OCI-LY1 (cell line): ENCODE results near the gene STPG4.

ENCODE experiments used
- H2AFZ ChIP-seq: fragments of 200-600 bp; sonication (generic), shearing (Covaris generic); 2 replicates; pipeline ENCODE4 v1.6.0; 2014; ENCODE audit warnings: antibody characterized with exemption, mild to moderate bottlenecking, low read length
- H3F3A ChIP-seq: fragments of 200-600 bp; sonication (generic), shearing (Covaris generic); 2 replicates; pipeline ENCODE4 v1.6.0; 2014; ENCODE audit warnings: mild to moderate bottlenecking, antibody characterized with exemption, low read length, moderate library complexity; ENCODE audit not compliant: insufficient read depth
- H3K27ac ChIP-seq: fragments of 200-600 bp; sonication (generic); 2 replicates; pipeline ENCODE4 v1.5.1; 2014; ENCODE audit warnings: low read length, mixed run types, mild to moderate bottlenecking, low read depth; ENCODE audit not compliant: poor library complexity, severe bottlenecking
- H3K27me3 ChIP-seq: fragments of 200-600 bp; sonication (generic); 2 replicates; pipeline ENCODE4 v1.6.0; 2014; ENCODE audit warnings: antibody characterized with exemption, mild to moderate bottlenecking, low read length, moderate library complexity; ENCODE audit not compliant: insufficient read depth
- H3K36me3 ChIP-seq: fragments of 200-600 bp; sonication (generic); 2 replicates; pipeline ENCODE4 v1.6.1; 2014; ENCODE audit warnings: mild to moderate bottlenecking, antibody characterized with exemption, low read length, moderate library complexity, mixed read lengths; ENCODE audit not compliant: insufficient read depth
- H3K4me1 ChIP-seq: fragments of 200-600 bp; sonication (generic); 2 replicates; pipeline ENCODE4 v1.5.1; 2014; ENCODE audit warnings: mild to moderate bottlenecking, low read length, moderate library complexity; ENCODE audit not compliant: insufficient read depth, severe bottlenecking
- H3K4me2 ChIP-seq: fragments of 200-600 bp; sonication (generic), shearing (Covaris generic); 2 replicates; pipeline ENCODE4 v1.6.1; 2014; ENCODE audit warnings: low read length
- H3K4me3 ChIP-seq: fragments of 200-600 bp; sonication (generic); 2 replicates; pipeline ENCODE4 v1.5.1; 2014; ENCODE audit warnings: low read length, low read depth, mild to moderate bottlenecking, mixed read lengths; ENCODE audit not compliant: poor library complexity, severe bottlenecking
- H3K79me2 ChIP-seq: fragments of 200-600 bp; shearing (Covaris generic); 2 replicates; pipeline ENCODE4 v1.6.1; 2016; ENCODE audit warnings: mixed run types, low read length, mixed read lengths; ENCODE audit not compliant: insufficient read depth
- H3K9ac ChIP-seq: fragments of 200-600 bp; sonication (generic), shearing (Covaris generic); 2 replicates; pipeline ENCODE4 v1.6.1; 2014; ENCODE audit warnings: mild to moderate bottlenecking, low read length, mixed read lengths
- H3K9me2 ChIP-seq: fragments of 200-600 bp; sonication (generic), shearing (Covaris generic); 2 replicates; pipeline ENCODE4 v1.6.1; 2014; ENCODE audit warnings: low read depth, mild to moderate bottlenecking, low read length, mixed read lengths
- H3K9me3 ChIP-seq: fragments of 200-600 bp; shearing (Covaris generic); 2 replicates; pipeline ENCODE4 v1.6.1; 2014; ENCODE audit warnings: low read length, mixed read lengths
- H4K20me1 ChIP-seq: fragments of 200-600 bp; sonication (generic), shearing (Covaris generic); 2 replicates; pipeline ENCODE4 v1.6.0; 2016; ENCODE audit warnings: mild to moderate bottlenecking, low read length; ENCODE audit not compliant: insufficient read depth
- EZH2 ChIP-seq: fragments of 200-600 bp; sonication (generic), shearing (Covaris generic); IDR thresholded peaks from 2 replicates; pipeline ENCODE4 v1.8.0; 2017; ENCODE audit warnings: borderline replicate concordance, mixed run types, mild to moderate bottlenecking, antibody characterized with exemption, low read length, moderate library complexity, mixed read lengths
- TF ChIP-seq, protein P1 (sequence below): fragments of 200-600 bp; sonication (generic), shearing (Covaris generic); IDR thresholded peaks from 2 replicates; pipeline ENCODE4 v1.5.1; 2017; ENCODE audit warnings: mild to moderate bottlenecking, antibody characterized with exemption, low read length, moderate library complexity, mixed read lengths

Gene STPG4

DNA sequence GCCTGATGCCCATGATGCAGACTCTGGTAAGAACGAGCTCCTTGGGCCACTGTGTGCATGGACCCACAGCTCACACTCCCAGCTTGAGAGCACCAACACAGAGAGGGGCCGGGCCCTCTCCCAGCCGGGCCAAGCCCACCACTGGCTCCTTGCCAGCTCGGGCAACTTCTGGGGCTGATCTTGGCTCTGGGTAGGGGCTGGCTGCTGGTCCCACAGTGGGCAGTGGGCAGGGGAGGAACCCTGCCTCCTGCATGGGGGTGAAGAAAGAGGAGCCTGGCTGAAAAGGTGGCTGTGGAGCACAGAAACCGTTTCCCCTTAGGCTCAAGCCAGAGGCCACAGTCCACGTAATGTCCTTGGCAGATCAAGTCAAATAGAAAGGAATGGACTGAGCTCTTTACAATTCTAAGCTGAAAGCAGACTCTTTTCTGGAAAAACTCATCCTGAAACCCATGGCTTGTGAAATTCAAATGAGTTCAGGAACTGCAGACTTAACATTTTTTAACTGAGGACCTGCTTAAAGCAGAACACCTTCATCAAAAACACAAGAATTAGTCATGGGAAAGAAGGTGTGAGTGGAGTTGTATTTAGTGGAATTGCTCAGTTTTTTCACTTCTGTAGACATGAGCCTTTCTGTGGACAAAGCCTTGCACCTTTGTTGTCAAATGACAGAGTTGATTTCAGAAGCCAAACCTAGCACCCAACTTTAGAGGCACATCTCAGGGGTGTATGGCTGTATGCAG, 104.9 kb downstream of the STPG4 start:
- Histone ChIP-seq H3K27me3 (no peaks in the 10 kb centered on the region), H3F3A (no peaks in the 10 kb centered on the region), H3K9me3 (no peaks in the 10 kb centered on the region), H3K9me2 (no peaks in the 10 kb centered on the region), H3K4me2 (no peak overlapping the region), H3K4me1 (no peaks in the 10 kb centered on the region), H3K4me3 (no peak overlapping the region), H3K27ac (no peak overlapping the region), H3K79me2 (no peaks in the 10 kb centered on the region), H3K9ac (no peak overlapping the region), H3K36me3 (peaks cover 89% of the 10 kb centered on the region), H2AFZ (no peak overlapping the region), H4K20me1 (no peaks in the 10 kb centered on the region)
- TF ChIP-seq, protein P1, sequence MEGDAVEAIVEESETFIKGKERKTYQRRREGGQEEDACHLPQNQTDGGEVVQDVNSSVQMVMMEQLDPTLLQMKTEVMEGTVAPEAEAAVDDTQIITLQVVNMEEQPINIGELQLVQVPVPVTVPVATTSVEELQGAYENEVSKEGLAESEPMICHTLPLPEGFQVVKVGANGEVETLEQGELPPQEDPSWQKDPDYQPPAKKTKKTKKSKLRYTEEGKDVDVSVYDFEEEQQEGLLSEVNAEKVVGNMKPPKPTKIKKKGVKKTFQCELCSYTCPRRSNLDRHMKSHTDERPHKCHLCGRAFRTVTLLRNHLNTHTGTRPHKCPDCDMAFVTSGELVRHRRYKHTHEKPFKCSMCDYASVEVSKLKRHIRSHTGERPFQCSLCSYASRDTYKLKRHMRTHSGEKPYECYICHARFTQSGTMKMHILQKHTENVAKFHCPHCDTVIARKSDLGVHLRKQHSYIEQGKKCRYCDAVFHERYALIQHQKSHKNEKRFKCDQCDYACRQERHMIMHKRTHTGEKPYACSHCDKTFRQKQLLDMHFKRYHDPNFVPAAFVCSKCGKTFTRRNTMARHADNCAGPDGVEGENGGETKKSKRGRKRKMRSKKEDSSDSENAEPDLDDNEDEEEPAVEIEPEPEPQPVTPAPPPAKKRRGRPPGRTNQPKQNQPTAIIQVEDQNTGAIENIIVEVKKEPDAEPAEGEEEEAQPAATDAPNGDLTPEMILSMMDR: no peak
- TF ChIP-seq EZH2: no peak

DNA sequence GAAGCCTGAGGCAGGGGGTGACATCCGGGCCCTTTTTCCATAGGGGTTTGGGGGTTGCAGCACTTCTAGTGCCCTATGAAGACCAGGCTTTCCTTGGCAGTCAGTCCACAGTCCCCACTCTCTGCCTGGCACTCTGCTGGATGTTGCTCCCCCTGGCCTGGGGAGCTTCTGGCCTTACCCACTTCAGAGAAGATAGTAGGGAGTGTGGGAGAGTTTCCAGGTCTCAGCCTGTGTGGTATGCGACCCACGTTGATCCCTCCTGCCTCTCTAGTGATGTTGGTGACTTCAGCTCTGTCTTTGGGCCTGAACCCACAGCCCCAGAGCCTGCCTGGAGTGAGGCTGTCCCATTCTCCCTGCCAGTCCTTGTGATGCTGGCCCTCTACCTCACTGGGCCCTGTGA, 105.6 kb downstream of the STPG4 start:
- H3K9me2 ChIP-seq: no peaks in the 10 kb centered on the region
- no peak for TF ChIP-seq EZH2
- TF ChIP-seq, protein P1: no peak
- no peaks in the 10 kb centered on the region for H4K20me1 ChIP-seq
- H3K27ac ChIP-seq: no peak overlapping the region
- H3K4me3 ChIP-seq: no peak overlapping the region
- H3K4me1 ChIP-seq: no peaks in the 10 kb centered on the region
- no peak overlapping the region for H3K9ac ChIP-seq
- H2AFZ ChIP-seq: no peak overlapping the region
- H3K36me3 ChIP-seq: peaks cover 95% of the 10 kb centered on the region
- H3K79me2 ChIP-seq: no peaks in the 10 kb centered on the region
- H3K9me3 ChIP-seq: no peaks in the 10 kb centered on the region
- H3F3A ChIP-seq: no peaks in the 10 kb centered on the region
- H3K27me3 ChIP-seq: no peaks in the 10 kb centered on the region
- H3K4me2 ChIP-seq: no peak overlapping the region

DNA sequence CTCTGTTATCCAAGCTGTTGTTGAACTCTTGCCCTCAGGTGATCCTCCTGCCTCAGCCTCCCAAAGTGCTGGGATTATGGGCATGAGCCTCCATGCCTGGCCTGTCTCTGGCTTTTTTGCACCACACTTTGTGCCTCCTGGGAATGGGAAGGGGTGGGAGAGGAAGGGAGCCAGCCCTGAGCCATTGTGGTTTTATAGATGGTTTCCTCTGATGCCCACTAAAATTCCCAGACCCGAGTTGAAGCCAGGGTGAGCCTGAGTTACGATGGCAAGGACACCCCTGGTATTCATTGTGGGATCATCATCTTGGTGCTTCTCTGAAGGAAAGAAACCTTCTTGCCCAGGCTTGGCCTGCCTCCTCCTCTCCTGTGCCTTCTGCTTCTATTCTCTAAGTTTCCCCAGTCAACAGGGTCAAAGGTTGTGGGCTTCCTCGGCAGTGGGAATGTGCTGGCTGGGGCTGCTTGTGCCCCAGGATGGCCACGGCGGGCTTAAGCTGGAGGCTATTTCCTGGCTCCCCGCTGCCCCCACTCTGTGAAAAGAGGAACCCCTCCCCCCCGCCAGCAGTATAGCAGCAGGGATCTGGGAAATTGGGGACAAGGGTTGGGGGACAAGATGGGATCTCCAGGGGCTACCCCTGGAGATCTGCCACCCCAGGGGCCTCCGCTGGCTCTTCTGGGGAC, 106.2 kb downstream of the STPG4 start:
- no peaks in the 10 kb centered on the region for H3K4me1 ChIP-seq
- H4K20me1 ChIP-seq: no peaks in the 10 kb centered on the region
- H3K9me3 ChIP-seq: no peaks in the 10 kb centered on the region
- H2AFZ ChIP-seq: no peak overlapping the region
- H3K36me3 ChIP-seq: peaks cover 96% of the 10 kb centered on the region
- H3K4me3 ChIP-seq: no peak overlapping the region
- no peak for TF ChIP-seq EZH2
- TF ChIP-seq, protein P1: no peak
- no peaks in the 10 kb centered on the region for H3K79me2 ChIP-seq
- H3K9ac ChIP-seq: no peak overlapping the region
- H3K27me3 ChIP-seq: no peaks in the 10 kb centered on the region
- H3F3A ChIP-seq: no peaks in the 10 kb centered on the region
- no peak overlapping the region for H3K27ac ChIP-seq
- H3K4me2 ChIP-seq: no peak overlapping the region
- H3K9me2 ChIP-seq: no peaks in the 10 kb centered on the region
